ENCODE measurements around the gene TGFBR1.
A peak's percentile ranks its signal among the peaks of the same experiment; 100 is the strongest.

DNA sequence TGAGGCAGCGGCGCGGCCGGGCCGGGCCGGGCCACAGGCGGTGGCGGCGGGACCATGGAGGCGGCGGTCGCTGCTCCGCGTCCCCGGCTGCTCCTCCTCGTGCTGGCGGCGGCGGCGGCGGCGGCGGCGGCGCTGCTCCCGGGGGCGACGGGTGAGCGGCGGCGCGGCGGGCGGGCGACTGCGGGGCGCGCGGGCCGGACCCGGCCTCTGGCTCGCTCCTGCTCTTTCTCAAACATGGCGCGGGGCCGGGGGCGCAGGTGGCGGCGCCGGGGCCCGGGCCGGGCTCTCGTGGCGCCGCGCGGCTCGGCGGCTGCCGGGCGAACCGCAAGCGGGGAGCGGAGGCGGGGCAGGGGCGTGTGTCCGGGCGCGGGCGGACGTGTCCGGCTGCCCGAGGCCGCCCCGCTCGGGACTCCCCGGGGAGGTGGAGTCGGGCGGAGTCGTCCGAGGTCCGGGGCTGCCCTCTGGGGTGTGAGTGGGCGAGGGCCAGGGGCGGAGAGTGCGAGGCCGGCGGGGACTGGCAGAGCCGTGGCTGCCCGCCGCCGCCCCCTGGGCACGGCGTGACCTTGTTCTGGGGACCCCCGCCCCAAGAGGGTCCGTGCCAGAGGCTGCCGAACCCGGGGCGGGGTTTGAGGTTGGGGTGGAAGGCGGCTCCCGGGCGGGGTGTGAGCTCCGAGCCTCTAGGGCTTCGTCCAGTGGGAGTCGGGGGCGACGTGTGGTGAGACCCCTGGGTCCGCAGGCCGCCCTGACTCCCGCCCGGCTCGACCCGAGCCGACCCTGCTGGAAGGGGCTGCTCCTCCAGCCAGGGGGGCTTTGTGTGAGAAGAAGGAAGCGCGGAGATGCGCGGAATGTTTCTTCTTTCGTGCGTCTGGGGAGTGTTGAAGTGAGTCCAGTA lies 485 bp downstream of the TGFBR1 start:
- TF ChIP-seq, protein P1, sequence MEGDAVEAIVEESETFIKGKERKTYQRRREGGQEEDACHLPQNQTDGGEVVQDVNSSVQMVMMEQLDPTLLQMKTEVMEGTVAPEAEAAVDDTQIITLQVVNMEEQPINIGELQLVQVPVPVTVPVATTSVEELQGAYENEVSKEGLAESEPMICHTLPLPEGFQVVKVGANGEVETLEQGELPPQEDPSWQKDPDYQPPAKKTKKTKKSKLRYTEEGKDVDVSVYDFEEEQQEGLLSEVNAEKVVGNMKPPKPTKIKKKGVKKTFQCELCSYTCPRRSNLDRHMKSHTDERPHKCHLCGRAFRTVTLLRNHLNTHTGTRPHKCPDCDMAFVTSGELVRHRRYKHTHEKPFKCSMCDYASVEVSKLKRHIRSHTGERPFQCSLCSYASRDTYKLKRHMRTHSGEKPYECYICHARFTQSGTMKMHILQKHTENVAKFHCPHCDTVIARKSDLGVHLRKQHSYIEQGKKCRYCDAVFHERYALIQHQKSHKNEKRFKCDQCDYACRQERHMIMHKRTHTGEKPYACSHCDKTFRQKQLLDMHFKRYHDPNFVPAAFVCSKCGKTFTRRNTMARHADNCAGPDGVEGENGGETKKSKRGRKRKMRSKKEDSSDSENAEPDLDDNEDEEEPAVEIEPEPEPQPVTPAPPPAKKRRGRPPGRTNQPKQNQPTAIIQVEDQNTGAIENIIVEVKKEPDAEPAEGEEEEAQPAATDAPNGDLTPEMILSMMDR (IDR thresholded peaks at IDR 0.05), result peak in 3 of 6 experiments; percentile 22 to 47 (median 44)
- TF ChIP-seq EP300 (IDR thresholded peaks at IDR 0.05) (no peak), POLR2A (IDR thresholded peaks at IDR 0.05) (peak in 3 of 4 donors; percentile 7 to 38 (median 8))
